Loucy (cell line): Measurements from ENCODE around the gene UBE2D4.

Experiments used
- H2AFZ ChIP-seq: fragments of 200-600 bp; sonication (generic); 2 replicates; pipeline ENCODE4 v1.6.0; 2016; ENCODE audit warnings: antibody characterized with exemption, mild to moderate bottlenecking, low read length, moderate library complexity
- H3F3A ChIP-seq: fragments of 200-600 bp; 2 replicates; pipeline ENCODE4 v1.6.0; 2016; ENCODE audit warnings: antibody characterized with exemption, low read depth, mild to moderate bottlenecking
- H3K27me3 ChIP-seq: fragments of 200-600 bp; sonication (generic); 2 replicates; pipeline ENCODE4 v1.6.1; 2014; ENCODE audit warnings: low read length, mild to moderate bottlenecking; ENCODE audit not compliant: insufficient read depth, poor library complexity, severe bottlenecking
- H3K36me3 ChIP-seq: fragments of 200-600 bp; sonication (generic); 2 replicates; pipeline ENCODE4 v1.6.1; 2016; ENCODE audit warnings: low read length; ENCODE audit not compliant: insufficient read depth
- H3K4me1 ChIP-seq: fragments of 200-600 bp; sonication (generic); 2 replicates; pipeline ENCODE4 v1.5.1; 2014; ENCODE audit warnings: low read length, mild to moderate bottlenecking; ENCODE audit not compliant: insufficient read depth, poor library complexity, severe bottlenecking
- H3K4me2 ChIP-seq: fragments of 200-600 bp; sonication (generic); 2 replicates; pipeline ENCODE4 v1.6.0; 2014; ENCODE audit warnings: antibody characterized with exemption, low read length, low read depth, mild to moderate bottlenecking; ENCODE audit not compliant: poor library complexity, severe bottlenecking
- H3K4me3 ChIP-seq: fragments of 200-600 bp; sonication (generic); 2 replicates; pipeline ENCODE4 v1.5.1; 2014; ENCODE audit warnings: low read length, mild to moderate bottlenecking, mixed read lengths; ENCODE audit not compliant: poor library complexity, severe bottlenecking
- H3K79me2 ChIP-seq: fragments of 200-600 bp; sonication (generic); 2 replicates; pipeline ENCODE4 v1.6.1; 2014; ENCODE audit warnings: low read length; ENCODE audit not compliant: insufficient read depth
- H3K9ac ChIP-seq: fragments of 200-600 bp; sonication (generic); 2 replicates; pipeline ENCODE4 v1.6.0; 2014; ENCODE audit warnings: mild to moderate bottlenecking, low read depth, low read length, moderate library complexity; ENCODE audit not compliant: poor library complexity, severe bottlenecking
- H3K9me2 ChIP-seq: fragments of 200-600 bp; sonication (generic); replicated peaks from 2 replicates; pipeline ENCODE4 v1.6.1; 2016; ENCODE audit warnings: low read depth, low read length, mixed read lengths
- H3K9me3 ChIP-seq: fragments of 200-600 bp; sonication (generic); 2 replicates; pipeline ENCODE4 v1.6.1; 2014; ENCODE audit warnings: mild to moderate bottlenecking, antibody characterized with exemption, low read length, low read depth; ENCODE audit not compliant: insufficient read depth
- H4K20me1 ChIP-seq: fragments of 200-600 bp; sonication (generic); 2 replicates; pipeline ENCODE4 v1.6.0; 2014; ENCODE audit warnings: antibody characterized with exemption, low read length, mild to moderate bottlenecking; ENCODE audit not compliant: insufficient read depth, poor library complexity, severe bottlenecking
- EZH2phosphoT487 ChIP-seq: fragments of 200-600 bp; IDR thresholded peaks from 2 replicates; pipeline ENCODE4 v1.6.1; 2018; ENCODE audit warnings: antibody characterized with exemption, mild to moderate bottlenecking, moderate library complexity, borderline replicate concordance
- TF ChIP-seq, protein P1 (sequence below): fragments of 200-600 bp; sonication (generic); conservative IDR thresholded peaks from 2 replicates; pipeline ENCODE4 v1.5.1; 2014; ENCODE audit warnings: mild to moderate bottlenecking, antibody characterized with exemption, low read length

The UBE2D4 gene

DNA sequence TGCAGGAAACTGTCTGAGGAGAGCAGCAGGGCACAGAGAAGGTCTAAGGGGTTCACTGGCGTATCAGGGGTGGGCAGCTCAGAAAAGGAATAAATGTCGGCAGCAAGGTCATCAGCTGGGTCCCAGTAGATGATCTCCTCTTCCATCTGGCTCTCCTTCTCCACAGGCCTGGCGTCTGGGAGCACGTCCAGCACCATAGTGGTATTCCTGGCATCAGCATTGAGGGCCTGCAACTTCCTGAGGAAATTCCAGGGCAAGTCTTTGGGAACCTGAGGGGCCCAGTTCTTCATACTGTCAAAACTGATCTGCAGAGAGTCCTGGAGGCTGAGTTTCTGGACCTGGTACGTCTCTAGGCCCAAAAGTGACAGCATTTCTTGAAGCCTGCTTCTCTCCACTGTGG, 47.4 kb upstream of the UBE2D4 start:
- H3F3A ChIP-seq: no peaks in the 10 kb centered on the region
- no peak overlapping the region for H3K9ac ChIP-seq
- H3K4me3 ChIP-seq: no peak overlapping the region
- no peaks in the 10 kb centered on the region for H3K27me3 ChIP-seq
- H4K20me1 ChIP-seq: no peaks in the 10 kb centered on the region
- peaks cover 65% of the 10 kb centered on the region; the same call in 1 of the 2 replicates for H3K36me3 ChIP-seq
- H3K79me2 ChIP-seq: no peaks in the 10 kb centered on the region
- no peak overlapping the region for H2AFZ ChIP-seq
- H3K9me3 ChIP-seq: no peaks in the 10 kb centered on the region
- no peak overlapping the region for H3K4me2 ChIP-seq
- no peaks in the 10 kb centered on the region for H3K9me2 ChIP-seq
- H3K4me1 ChIP-seq: no peaks in the 10 kb centered on the region
- TF ChIP-seq, protein P1, sequence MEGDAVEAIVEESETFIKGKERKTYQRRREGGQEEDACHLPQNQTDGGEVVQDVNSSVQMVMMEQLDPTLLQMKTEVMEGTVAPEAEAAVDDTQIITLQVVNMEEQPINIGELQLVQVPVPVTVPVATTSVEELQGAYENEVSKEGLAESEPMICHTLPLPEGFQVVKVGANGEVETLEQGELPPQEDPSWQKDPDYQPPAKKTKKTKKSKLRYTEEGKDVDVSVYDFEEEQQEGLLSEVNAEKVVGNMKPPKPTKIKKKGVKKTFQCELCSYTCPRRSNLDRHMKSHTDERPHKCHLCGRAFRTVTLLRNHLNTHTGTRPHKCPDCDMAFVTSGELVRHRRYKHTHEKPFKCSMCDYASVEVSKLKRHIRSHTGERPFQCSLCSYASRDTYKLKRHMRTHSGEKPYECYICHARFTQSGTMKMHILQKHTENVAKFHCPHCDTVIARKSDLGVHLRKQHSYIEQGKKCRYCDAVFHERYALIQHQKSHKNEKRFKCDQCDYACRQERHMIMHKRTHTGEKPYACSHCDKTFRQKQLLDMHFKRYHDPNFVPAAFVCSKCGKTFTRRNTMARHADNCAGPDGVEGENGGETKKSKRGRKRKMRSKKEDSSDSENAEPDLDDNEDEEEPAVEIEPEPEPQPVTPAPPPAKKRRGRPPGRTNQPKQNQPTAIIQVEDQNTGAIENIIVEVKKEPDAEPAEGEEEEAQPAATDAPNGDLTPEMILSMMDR: no peak
- TF ChIP-seq EZH2phosphoT487: no peak

DNA sequence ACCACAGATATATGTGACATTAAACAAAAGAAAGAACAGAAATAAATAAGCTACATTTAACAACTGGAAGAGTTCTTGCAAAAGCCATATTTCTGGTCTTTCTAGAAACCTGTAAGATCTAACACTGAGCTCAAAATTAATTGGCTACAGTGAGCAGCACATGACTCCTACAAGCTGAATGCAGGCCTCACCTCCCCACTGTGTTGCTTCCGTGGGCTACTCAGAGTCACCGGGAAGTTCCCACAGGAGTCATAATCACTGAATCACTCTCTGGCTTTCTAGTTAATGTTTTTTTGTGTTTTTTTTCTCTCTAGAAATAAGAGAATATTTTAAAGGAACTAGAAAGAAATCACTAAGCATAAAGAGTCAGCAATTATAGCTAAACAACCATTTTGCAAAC, 46.8 kb upstream of the UBE2D4 start:
- Histone ChIP-seq H3K9me3 (no peaks in the 10 kb centered on the region), H3K9me2 (no peaks in the 10 kb centered on the region), H3K4me1 (no peaks in the 10 kb centered on the region), H3F3A (no peaks in the 10 kb centered on the region), H3K36me3 (peaks cover 70% of the 10 kb centered on the region; the same call in 1 of the 2 replicates), H3K27me3 (no peaks in the 10 kb centered on the region), H4K20me1 (no peaks in the 10 kb centered on the region), H3K4me3 (no peak overlapping the region), H3K9ac (no peak overlapping the region), H3K4me2 (no peak overlapping the region), H2AFZ (no peak overlapping the region), H3K79me2 (no peaks in the 10 kb centered on the region)
- TF ChIP-seq, protein P1: no peak
- no peak for TF ChIP-seq EZH2phosphoT487

DNA sequence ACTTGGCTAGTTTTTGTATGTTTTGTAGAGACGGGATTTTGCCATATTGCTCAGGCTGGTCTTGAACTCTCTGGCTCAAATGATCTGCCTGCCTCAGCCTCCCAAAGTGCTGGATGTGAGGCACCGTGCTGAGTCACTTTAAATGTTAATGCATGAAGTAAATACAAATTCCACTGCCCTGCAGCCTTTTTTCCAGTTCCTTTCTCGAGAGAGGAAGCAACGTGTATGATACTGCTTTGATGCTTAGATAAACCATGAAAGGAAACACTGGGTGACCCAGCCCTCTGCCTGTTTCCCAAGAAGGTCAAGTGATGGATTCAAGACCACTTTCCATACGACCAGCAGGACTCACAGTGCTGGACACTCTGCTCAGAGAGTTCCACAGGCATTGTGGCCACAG, 45.6 kb upstream of the UBE2D4 start:
- Histone ChIP-seq H3K27me3 (no peaks in the 10 kb centered on the region), H4K20me1 (no peaks in the 10 kb centered on the region), H3K79me2 (no peaks in the 10 kb centered on the region), H2AFZ (no peak overlapping the region), H3K9me2 (no peaks in the 10 kb centered on the region), H3K4me1 (no peaks in the 10 kb centered on the region), H3K4me2 (no peak overlapping the region), H3K9ac (no peak overlapping the region), H3K4me3 (no peak overlapping the region), H3K9me3 (no peaks in the 10 kb centered on the region), H3F3A (no peaks in the 10 kb centered on the region), H3K36me3 (peaks cover 79% of the 10 kb centered on the region)
- TF ChIP-seq, protein P1: no peak
- TF ChIP-seq EZH2phosphoT487: no peak
